ENCODE measurements around the gene LRRC45.

The LRRC45 gene

GRCh38 chr17:82053556-82054263 lies 30.6 kb downstream of the LRRC45 start:
- no peak for DNase-seq

DNA sequence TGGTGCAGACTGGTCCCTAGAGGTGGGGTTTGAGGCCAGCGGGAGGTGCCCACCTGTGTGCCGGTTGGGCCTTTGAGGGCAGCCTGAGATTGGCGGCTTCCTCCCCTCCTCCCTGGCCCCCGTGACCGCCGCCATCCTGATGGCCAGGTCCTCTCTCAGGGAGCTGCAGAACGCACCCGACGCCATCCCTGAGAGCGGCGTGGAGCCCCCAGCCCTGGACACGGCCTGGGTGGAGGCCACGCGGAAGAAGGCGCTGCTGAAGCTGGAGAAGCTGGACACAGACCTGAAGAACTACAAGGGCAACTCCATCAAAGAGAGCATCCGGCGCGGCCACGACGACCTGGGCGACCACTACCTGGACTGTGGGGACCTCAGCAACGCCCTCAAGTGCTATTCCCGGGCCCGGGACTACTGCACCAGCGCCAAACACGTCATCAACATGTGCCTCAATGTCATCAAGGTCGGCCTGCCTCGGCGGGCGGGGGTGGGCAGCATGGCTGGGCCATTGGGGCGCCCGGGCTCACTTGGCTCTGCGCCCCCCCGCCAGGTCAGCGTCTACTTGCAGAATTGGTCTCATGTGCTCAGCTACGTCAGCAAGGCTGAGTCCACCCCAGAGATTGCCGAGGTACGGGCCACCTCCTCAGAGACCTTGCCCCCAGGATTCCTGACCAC lies 31.4 kb downstream of the LRRC45 start:
- DNase-seq = no peak

GRCh38 chr17:82055023-82055964 lies 32.2 kb downstream of the LRRC45 start:
- no peak for DNase-seq

DNA sequence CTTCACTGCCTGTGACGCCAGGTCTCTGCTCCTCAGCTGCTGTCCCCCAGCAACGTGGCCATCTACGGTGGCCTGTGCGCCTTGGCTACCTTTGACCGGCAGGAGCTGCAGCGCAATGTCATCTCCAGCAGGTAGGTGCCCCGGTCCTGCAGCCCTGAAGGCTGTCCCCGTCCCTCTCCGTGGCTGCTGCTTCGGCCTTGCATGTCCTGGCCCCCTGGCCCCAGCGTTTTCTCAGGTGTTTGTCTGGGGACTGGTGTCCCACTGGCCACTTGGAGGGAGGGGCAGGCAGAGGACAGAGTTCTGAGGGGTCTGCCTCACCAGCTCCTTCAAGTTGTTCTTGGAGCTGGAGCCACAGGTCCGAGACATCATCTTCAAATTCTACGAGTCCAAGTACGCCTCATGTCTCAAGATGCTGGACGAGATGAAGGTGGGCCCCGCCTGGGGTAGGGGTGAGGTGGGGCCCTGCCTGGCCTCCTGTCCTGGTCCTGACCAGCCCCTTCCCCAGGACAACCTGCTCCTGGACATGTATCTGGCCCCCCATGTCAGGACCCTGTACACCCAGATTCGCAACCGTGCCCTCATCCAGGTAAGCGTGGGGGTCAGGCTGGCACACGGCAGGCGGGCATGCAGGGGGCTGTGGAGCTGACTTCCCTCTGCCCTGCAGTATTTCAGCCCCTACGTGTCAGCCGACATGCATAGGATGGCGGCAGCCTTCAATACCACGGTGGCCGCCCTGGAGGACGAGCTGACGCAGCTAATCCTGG lies 33.0 kb downstream of the LRRC45 start:
- no peak for DNase-seq

DNA sequence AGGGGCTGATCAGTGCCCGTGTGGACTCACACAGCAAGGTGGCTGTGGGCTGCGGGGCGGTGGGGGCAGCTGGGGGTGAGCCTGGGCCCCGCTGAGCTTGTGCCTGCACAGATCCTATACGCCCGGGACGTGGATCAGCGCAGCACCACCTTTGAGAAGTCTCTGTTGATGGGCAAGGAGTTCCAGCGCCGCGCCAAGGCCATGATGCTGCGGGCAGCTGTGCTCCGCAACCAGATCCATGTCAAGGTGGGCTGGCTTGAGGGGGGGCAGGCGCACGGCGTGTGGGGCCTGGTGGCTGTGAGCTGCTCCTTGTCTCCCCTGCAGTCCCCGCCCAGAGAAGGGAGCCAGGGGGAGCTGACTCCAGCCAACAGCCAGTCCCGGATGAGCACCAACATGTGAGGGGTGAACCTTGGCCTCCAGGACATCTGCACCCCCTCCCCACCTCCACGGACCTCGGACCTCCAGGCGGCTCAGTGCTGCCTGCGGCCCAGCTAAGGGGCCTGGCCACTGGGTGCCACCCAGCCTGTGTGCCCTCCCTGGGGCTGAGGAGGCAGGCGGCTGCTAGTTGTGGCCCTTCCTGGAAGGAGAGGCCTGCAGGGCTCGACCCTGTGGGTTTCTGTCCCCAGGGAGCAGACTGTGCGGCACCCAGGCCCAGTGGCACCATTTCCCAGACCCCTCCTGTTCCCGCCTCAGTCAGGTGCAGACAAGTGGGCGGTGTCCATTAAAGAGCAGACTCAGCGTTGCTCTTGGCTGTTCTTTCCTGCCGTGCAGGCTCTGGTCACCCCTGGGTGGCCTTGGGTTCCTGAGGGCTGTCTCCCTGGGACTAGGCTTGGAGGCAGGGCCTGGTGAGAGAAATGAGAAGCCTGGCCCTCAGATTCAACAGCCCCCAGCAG lies 33.9 kb downstream of the LRRC45 start:
- DNase-seq = no peak

GRCh38 chr17:82058230-82058854 lies 35.2 kb downstream of the LRRC45 start:
- DNase-seq = no peak

DNA sequence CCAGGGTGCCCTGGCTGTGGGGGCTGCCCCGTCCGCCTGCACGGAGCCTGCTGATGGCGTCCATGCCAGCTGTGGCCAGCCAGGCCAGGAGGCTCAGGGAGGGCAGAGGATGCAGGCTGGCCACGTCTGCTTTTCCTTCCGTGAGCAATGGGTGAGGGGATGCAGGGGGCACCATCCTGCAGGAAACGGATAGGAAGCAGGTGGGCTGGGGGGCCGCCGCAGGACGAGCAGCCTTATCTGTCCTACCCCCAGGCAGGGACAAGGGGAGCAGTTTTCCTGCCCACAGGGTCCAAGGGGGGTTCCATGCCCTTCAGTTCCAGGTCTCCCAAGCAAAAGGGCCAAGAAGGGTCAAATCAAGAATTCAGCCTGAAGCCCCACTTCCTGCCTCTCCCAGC lies 35.7 kb downstream of the LRRC45 start:
- no peak for DNase-seq

DNA sequence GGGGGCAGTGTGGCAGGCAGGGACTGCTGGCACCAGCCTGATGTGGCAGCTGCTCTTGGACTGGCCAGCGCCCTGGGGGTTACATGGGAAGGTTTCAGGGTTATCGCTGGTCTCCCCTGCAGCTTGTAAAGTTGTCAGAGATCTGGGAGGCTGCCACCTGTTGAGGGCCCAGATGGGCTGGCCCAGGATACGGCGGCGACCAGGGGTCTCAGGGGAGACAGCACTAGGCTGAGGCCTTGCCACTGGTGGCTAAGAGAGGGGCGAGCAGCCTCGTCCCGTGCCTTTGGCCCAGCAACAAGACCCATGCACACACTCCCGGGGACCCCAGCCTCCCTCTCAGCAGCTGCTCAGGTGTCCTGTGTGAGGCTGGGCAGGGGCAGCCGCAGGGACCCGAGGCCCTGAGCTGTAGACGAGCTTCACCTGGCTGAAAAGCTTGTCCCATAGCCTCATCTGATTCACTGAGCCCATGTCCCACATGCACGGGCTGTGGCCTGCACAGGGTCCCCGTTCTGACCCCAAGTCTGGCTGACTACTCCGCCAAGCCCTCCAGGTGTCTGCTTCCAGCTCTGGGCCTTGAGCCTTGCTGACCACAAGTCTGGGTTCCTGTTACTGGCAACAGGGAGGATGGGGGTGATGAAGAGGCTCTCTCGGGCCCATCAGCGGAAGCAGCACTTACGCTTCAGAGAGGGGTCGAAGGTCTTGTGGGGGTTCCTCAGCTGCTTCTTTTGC lies 36.3 kb downstream of the LRRC45 start:
- no peak for DNase-seq

DNA sequence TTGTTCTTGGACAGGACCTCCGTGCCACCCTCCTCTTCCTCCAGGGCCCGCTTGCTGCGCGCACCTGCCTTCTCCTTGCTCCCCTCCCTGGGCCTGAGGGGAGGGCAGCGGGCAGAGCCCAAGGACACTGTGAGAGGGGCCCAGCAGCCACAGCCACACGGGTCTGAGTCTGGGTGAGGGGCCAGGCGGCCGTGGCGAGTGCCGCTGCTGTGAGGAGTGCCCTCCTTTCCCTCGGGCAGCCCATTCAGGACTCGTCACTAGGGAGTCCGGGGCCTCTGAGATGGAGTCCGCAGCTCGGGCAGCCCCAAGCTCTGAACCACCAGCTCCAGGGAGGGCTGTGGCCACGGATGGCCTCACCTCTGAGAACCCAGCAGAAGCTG lies 36.9 kb downstream of the LRRC45 start:
- DNase-seq = no peak

DNA sequence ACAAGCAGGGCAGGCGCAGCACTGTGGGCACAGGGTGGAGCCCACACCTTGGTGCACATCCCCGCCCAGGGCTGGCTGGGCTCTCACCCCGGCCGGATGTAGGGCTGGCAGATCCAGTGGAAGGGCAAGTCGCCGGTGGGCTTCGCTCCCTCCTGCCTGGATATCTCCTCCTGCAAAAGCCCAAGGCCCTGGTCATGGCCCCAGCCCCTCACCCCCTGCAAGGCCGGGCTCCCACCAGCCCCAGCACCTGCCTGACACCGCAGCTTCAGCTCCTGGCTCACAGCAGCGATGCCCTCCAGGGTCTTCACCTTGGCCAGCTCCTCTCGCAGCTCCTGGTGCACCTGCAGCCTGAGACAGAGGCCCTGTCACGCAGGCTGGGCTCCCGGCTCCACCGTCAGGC lies 37.5 kb downstream of the LRRC45 start:
- no peak for DNase-seq

DNA sequence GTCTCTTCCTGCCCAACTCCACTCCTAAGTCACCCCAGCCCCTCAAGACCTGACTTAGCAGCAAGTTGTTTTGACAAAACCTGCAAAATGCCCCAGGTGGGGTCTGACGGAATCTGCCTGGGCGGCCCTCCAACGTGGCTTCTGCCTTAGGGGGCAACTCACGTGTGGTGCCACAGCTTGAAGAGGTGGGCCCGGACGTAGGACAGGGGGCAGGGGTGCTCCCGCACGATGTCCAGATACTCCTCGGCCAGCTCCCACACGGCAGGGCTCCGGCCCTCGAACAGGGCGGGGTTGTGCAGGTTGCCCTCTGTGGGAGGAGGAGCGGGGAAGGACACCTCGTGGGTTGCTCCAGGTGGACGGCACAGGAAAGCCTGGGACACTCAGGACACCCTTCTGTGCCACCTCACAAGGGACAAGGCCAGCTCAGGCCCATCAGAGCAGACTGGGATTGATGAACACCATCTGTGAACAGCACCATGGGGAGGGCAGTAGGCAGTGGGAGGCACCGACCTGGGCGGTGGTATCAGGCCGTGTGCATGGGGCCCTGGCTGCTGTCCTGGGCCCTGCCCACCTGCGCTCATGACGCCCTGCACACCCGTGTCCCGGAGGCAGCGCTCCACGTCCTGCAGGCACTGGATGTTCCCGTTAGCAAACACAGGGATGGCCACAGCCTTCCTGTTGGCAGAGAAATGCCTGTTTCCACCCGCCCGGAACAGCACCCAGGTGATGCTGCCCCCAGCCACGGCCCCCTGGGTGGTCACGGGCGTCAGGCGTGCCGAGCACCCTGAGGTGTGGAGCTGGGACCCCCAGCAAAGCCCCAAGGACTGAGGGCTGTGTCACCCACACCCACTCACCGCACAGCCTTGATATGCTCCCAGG lies 38.2 kb downstream of the LRRC45 start:
- DNase-seq = no peak

DNA sequence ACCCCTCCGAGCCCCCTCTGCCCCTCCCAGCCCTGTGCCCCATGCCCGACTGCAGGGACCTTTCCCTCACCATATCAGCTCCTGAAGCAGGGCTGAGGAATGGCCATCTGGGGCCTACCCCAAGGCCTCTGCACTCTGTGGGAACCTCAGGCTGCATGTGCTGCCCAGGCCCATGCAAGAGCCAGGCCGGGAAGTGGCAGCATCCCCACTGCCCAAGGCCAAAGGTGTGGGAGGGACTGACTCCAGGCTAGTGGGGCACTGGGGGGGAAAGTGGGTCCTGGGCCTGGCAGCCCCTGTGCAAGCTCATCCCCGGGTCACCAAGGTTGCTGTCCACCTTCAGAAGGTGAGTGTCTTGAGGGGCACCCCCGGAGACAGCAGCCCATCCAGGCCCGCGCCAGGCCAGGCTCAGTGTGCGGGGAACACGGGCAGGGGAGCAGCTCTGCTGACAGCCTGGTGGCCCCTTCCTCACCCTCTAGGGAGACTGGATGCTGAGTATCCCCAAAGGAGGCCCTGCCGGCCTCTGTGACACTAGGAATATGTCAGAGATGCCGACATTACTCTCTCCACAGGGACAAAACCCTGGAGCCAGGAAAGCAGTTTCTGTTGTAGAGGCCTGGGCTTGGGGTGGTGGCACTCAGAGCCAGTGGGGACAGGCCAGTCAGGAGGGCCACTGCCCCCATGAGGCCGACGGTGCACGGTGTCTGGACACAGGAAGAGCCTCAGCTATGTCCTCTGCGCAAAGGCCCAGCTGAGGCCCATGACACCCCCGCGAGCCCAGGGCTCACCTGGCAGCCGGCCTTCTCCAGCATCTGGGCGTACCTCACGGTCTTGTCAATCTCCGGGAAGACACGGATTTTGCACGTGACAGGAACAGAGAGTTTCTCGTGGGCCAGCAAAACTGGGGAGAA lies 39.2 kb downstream of the LRRC45 start:
- no peak for DNase-seq

GRCh38 chr17:82062984-82063368 lies 39.9 kb downstream of the LRRC45 start:
- no peak for DNase-seq

DNA sequence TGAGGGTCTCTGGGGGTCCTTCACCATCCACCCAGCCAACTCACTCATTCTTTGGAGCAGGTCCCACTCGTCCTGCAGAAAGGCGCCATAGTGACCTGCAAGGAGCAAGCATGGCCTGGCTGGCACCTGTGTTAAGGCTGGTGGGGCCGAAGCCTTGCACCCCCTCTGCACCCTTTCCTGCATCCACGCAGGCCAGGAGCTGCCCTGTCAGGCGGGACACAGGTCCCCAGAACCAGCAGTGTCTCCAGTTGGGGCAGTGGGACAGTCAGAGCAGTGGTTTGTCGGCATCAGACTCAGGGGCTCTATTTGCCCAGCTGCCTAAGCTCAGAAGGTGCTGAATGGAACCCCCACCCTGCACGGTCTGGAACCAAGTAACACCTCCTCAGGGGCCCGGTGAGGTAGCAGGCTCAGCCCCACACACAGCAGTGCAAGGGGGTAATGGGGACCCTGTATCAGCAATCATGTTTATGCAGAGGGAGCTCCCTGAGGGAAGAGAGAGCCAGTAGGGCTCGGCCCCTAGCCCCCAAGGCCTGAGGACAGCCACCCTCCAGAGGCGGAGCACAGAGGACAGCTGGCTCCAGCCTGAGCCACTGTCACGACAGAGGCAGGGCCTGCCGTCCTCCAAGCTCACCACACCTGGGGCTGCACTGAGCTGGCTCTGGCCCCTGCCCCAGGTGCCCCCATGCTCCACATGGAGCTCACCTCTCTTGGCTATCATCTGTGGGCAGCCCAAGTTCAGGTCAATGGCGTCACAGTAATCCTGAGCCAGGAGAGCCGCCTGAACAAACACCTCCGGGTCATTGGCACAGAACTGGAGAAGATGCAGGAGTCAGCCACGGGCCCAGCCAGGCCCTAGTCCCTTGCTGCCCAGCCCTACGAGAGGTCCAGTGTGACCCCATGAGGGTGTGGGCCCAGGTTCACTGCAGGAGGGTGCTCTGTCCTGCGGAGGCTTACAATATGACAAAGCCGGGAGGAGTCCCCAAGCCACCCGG lies 40.6 kb downstream of the LRRC45 start:
- no peak for DNase-seq

DNA sequence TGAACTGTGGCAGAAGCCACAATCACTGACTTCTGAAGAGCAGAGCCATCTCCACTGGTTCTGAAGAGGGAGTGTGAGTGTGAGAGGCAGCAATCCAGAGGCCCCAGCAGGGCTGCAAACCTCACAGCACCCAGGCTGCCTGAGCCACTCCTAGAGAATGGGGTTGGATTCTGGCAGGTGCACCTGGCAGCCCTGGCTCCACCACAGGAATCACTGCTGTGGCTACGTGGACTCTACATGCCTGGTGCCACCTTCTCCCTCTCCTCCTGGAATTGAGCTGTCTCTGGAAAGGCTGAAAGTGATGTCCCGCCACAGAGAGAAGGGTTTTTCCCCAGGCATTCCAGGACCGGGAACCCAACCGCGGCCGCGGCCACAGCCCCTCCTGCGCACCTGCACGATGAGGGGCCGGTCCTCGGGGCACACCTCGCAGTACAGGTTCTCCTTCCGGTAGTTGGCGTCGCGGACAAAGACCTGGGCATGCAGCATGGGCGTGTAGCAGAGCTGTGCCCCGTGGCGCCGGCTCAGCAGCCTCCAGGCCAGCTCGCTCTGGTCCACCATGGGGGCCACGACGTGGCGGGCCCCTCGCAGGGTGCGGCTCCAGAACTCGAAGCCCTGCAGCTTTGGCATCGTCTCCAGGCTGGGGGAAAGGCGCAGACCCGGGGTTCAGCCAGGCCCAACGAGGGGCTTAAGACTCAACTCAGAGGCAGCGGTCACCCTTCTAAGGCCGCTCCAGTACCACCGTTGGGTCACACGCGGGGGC lies 41.5 kb downstream of the LRRC45 start:
- no peak for DNase-seq

- DNase-seq = no peak
Observed at GRCh38 chr17:82065193-82065637, 42.1 kb downstream of the LRRC45 start.
